ENCODE measurements around the gene SRRM2. TPM values are rescaled to one million over a fixed set of nuclear protein-coding genes. Genes with fewer than 3 reads are reported as not detected.
A peak's percentile ranks its signal among the peaks of the same experiment; 100 is the strongest.

SRRM2 gene
- total and polyA plus RNA-seq, 9 of the 15 experiments (the other 6 are each of a cell fraction or from before 2014, with no cell fraction given): 26.7 to 563 (median 81.1) TPM

DNA sequence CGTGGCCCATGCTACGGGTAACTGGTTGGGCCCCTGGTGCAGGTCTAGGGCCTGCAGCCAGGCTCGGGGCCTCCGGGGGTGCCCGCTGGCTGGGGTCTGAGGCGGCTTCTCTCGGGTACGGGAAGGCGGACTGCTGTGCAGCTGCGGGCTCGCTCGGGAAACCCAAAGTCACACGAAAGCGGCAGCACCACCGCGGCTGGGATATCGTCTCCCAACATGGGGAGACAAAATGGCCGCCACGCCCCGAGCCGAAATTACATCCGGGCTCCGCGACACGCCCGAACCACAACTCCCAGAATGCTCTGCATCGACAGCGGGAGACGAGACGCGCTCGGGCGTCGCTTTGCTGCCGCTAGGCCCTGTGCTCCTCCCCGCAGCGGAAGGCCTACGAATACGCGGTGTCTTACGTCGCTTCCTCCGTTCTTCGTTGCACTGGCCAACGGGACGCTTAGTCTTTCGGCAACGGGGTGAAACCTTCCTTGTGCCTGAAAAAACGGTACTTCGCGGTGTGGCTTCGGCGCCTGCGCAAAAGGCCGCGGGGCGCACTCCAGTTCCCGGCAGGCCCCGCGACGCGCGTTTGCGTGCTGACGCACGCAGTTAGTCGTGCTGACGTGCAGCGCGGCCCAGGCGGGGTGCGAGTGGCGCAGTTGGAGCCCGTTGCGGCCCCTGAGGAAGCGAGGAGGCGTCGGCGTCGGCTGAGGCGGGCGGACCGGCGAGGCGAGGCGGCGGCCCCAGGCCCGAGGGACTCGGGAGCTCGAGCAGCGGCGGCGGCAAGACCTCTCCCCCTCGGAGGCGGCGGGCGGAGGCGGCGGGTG, at the start of gene SRRM2 (continued):
- TF ChIP-seq DIDO1 (tag; IDR thresholded peaks at IDR 0.05; ENCODE audit: low read depth): peak; percentile 85; the same call in 1 of the 2 replicates
- 0 out of 2 replicates have a peak, but pooled peaks have one; percentile 11 for TF ChIP-seq RUNX1 (IDR thresholded peaks at IDR 0.05; ENCODE audit: low read depth)
- TF ChIP-seq TAF15 (IDR thresholded peaks at IDR 0.05; ENCODE audit: low read depth, low read length): no peak
- TF ChIP-seq ZNF764 (CRISPR knock-in tag; IDR thresholded peaks at IDR 0.05; ENCODE audit: low read depth): no peak
- TF ChIP-seq NR4A1 (CRISPR knock-in tag; IDR thresholded peaks at IDR 0.05): no peak
- TF ChIP-seq NR4A1 (tag; IDR thresholded peaks at IDR 0.05): peak; percentile 90
- no peak for TF ChIP-seq SRSF9 (IDR thresholded peaks at IDR 0.05; ENCODE audit: borderline replicate concordance, low read depth, low read length)
- TF ChIP-seq ZBTB17 (CRISPR knock-in tag; IDR thresholded peaks at IDR 0.05): peak; percentile 80
- TF ChIP-seq MTA1 (IDR thresholded peaks at IDR 0.05; ENCODE audit: borderline replicate concordance): peak; percentile 71
- no peak for TF ChIP-seq ZNF124 (CRISPR knock-in tag; IDR thresholded peaks at IDR 0.05)
- peak; percentile 75; the same call in 1 of the 2 replicates for TF ChIP-seq ERF (CRISPR knock-in tag; IDR thresholded peaks at IDR 0.05)
- peak; percentile 53; the same call in 1 of the 2 replicates for TF ChIP-seq ZNF583 (CRISPR knock-in tag; IDR thresholded peaks at IDR 0.05)
- peak; percentile 19; the same call in 1 of the 2 replicates for TF ChIP-seq ZNF584 (CRISPR knock-in tag; IDR thresholded peaks at IDR 0.05; ENCODE audit: low read depth)
- TF ChIP-seq, protein P1, sequence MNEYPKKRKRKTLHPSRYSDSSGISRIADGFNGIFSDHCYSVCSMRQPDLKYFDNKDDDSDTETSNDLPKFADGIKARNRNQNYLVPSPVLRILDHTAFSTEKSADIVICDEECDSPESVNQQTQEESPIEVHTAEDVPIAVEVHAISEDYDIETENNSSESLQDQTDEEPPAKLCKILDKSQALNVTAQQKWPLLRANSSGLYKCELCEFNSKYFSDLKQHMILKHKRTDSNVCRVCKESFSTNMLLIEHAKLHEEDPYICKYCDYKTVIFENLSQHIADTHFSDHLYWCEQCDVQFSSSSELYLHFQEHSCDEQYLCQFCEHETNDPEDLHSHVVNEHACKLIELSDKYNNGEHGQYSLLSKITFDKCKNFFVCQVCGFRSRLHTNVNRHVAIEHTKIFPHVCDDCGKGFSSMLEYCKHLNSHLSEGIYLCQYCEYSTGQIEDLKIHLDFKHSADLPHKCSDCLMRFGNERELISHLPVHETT (CRISPR knock-in tag; conservative IDR thresholded peaks at IDR 0.05 in 1 of 2, IDR thresholded peaks at IDR 0.05 in 1 of 2): peak in 1 of 2 experiments; percentile 88; a peak in 2 of 4 replicates
- TF ChIP-seq ATF1 (CRISPR knock-in tag; IDR thresholded peaks at IDR 0.05): peak; percentile 39; the same call in 1 of the 2 replicates
- TF ChIP-seq ATF1 (tag; IDR thresholded peaks at IDR 0.05): peak; percentile 99
- TF ChIP-seq ARID4B (CRISPR knock-in tag; IDR thresholded peaks at IDR 0.05): peak; percentile 93
- TF ChIP-seq RBM22 (IDR thresholded peaks at IDR 0.05; ENCODE audit: low read depth, low read length, poor library complexity, severe bottlenecking): peak; percentile 73
- TF ChIP-seq, protein P2, sequence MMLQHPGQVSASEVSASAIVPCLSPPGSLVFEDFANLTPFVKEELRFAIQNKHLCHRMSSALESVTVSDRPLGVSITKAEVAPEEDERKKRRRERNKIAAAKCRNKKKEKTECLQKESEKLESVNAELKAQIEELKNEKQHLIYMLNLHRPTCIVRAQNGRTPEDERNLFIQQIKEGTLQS (IDR thresholded peaks at IDR 0.05): no peak
- TF ChIP-seq, protein P2 (CRISPR knock-in tag; conservative IDR thresholded peaks at IDR 0.05): peak; percentile 84
